ENCODE data around the gene FANCC.
"Not testable (repeated sequence)": the region's sequence is repeated elsewhere in the genome, so short reads cannot be mapped to it uniquely, and the experiment has no call there.

The FANCC gene

GRCh38 chr9:95226921-95227320 lies 90.6 kb downstream of the FANCC start:
- DNase-seq (ENCODE audit: low spot score) = no peak

GRCh38 chr9:95225726-95226106 lies 91.8 kb downstream of the FANCC start:
- DNase-seq (ENCODE audit: low spot score) = no peak

GRCh38 chr9:95225076-95225725 lies 92.3 kb downstream of the FANCC start:
- DNase-seq (ENCODE audit: low spot score) = no peak

- DNase-seq (ENCODE audit: low spot score) = no peak
Observed at GRCh38 chr9:95224376-95225019, 93.0 kb downstream of the FANCC start.

- DNase-seq (ENCODE audit: low spot score) = not testable (repeated sequence)
Observed at GRCh38 chr9:95220352-95220751, 97.2 kb downstream of the FANCC start.

- DNase-seq (ENCODE audit: low spot score) = no peak
Observed at GRCh38 chr9:95218773-95219172, 98.7 kb downstream of the FANCC start.

GRCh38 chr9:95217936-95218335 lies 99.6 kb downstream of the FANCC start:
- no peak for DNase-seq (ENCODE audit: low spot score)

- DNase-seq (ENCODE audit: low spot score) = no peak
Observed at GRCh38 chr9:95215336-95215898, 102.1 kb downstream of the FANCC start.

GRCh38 chr9:95213117-95213516 lies 104.4 kb downstream of the FANCC start:
- no peak for DNase-seq (ENCODE audit: low spot score)

- DNase-seq (ENCODE audit: low spot score) = no peak
Observed at GRCh38 chr9:95211028-95211427, 106.5 kb downstream of the FANCC start.

- DNase-seq (ENCODE audit: low spot score) = no peak
Observed at GRCh38 chr9:95207403-95207802, 110.1 kb downstream of the FANCC start.

- no peak for DNase-seq (ENCODE audit: low spot score)
Observed at GRCh38 chr9:95206143-95206542, 111.4 kb downstream of the FANCC start.

- DNase-seq (ENCODE audit: low spot score) = no peak
Observed at GRCh38 chr9:95204710-95205109, 112.8 kb downstream of the FANCC start.

- DNase-seq (ENCODE audit: low spot score) = no peak
Observed at GRCh38 chr9:95204310-95204709, 113.2 kb downstream of the FANCC start.

- DNase-seq (ENCODE audit: low spot score) = not testable (repeated sequence)
Observed at GRCh38 chr9:95203019-95203418, 114.5 kb downstream of the FANCC start.

GRCh38 chr9:95202076-95202681 lies 115.3 kb downstream of the FANCC start:
- no peak for DNase-seq (ENCODE audit: low spot score)

- no peak for DNase-seq (ENCODE audit: low spot score)
Observed at GRCh38 chr9:95201206-95201605, 116.3 kb downstream of the FANCC start.

GRCh38 chr9:95197692-95198271 lies 119.7 kb downstream of the FANCC start:
- no peak for DNase-seq (ENCODE audit: low spot score)

GRCh38 chr9:95193480-95193879 lies 124.0 kb downstream of the FANCC start:
- DNase-seq (ENCODE audit: low spot score) = no peak

- DNase-seq (ENCODE audit: low spot score) = no peak
Observed at GRCh38 chr9:95193067-95193466, 124.4 kb downstream of the FANCC start.

GRCh38 chr9:95192631-95193030 lies 124.9 kb downstream of the FANCC start:
- DNase-seq (ENCODE audit: low spot score) = no peak

GRCh38 chr9:95190413-95190812 lies 127.1 kb downstream of the FANCC start:
- DNase-seq (ENCODE audit: low spot score) = no peak
